ENCODE data around the gene SAA2. TPM values are rescaled to one million over a fixed set of nuclear protein-coding genes. Genes with fewer than 3 reads are reported as not detected.
"Not testable (repeated sequence)": the region's sequence is repeated elsewhere in the genome, so short reads cannot be mapped to it uniquely, and the experiment has no call there.

The SAA2 gene
- total RNA-seq, 1 donor from 2014 or later: 4.2 TPM

DNA sequence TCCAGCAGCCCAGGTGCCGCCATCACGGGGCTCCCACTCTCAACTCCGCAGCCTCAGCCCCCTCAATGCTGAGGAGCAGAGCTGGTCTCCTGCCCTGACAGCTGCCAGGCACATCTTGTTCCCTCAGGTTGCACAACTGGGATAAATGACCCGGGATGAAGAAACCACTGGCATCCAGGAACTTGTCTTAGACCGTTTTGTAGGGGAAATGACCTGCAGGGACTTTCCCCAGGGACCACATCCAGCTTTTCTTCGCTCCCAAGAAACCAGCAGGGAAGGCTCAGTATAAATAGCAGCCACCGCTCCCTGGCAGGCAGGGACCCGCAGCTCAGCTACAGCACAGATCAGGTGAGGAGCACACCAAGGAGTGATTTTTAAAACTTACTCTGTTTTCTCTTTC is 17.5 kb upstream of the SAA2 start, which contains the start of gene SAA1:
TSS of gene SAA1 (plus strand) at position 316 of the 400 bp plus-strand sequence. CDS start 624 bp downstream, outside the sequence.
- Histone ChIP-seq H3K36me3 (no peaks in the 10 kb centered on the region), H3K27ac (no peak within 1 kb of the TSS), H3K4me3 (no peak within 1 kb of the TSS), H3K9me3 (no peaks in the 10 kb centered on the region), H3K4me1 (peaks cover 4% of the 10 kb centered on the region), H3K27me3 (no peaks in the 10 kb centered on the region)
- DNase-seq (no peak), ATAC-seq (no peak)
- intact Hi-C loops (cut with DNase I): no loop called here
- TF ChIP-seq, protein P1, sequence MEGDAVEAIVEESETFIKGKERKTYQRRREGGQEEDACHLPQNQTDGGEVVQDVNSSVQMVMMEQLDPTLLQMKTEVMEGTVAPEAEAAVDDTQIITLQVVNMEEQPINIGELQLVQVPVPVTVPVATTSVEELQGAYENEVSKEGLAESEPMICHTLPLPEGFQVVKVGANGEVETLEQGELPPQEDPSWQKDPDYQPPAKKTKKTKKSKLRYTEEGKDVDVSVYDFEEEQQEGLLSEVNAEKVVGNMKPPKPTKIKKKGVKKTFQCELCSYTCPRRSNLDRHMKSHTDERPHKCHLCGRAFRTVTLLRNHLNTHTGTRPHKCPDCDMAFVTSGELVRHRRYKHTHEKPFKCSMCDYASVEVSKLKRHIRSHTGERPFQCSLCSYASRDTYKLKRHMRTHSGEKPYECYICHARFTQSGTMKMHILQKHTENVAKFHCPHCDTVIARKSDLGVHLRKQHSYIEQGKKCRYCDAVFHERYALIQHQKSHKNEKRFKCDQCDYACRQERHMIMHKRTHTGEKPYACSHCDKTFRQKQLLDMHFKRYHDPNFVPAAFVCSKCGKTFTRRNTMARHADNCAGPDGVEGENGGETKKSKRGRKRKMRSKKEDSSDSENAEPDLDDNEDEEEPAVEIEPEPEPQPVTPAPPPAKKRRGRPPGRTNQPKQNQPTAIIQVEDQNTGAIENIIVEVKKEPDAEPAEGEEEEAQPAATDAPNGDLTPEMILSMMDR (IDR thresholded peaks at IDR 0.05): no peak

DNA sequence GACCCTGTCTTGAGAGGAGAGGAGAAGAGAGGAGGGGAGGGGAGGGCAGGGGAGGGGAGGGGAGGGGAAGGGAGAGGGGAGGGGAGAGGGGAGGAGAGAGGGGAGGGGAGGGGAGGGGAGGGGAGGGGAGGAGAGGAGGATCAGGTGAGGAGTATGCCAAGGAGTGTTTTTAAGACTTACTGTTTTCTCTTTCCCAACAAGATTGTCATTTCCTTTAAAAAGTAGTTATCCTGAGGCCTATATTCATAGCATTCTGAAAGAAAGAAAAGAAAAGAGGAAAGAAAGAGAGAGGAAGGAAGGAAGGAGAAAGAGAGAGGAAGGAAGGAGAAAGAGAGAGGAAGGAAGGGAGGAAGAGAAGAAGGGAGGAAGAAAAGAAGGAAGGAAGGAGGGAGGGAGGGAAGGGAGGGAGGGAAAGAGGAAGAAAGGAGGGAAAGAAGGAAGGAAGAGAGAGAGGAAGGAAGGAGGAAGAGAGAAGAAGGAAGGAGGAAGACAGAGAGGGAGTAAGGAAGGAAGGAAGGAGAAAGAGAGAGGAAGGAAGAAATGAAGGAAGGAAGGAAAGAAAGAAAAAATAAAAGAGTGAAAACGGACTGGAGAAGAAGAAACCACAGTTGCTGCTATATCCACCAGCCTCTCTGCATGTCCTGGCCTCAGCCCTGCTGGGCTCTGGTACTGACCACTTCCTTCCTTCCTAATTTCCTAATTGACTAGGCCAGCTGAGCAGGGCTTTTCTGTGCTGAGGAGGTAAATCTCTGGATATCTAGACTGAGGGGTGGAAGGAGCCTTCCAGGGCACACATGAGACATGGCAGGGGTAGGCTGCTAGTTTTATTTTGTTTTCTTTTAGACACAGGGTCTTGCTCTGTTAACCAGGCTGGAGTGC is 16.4 kb upstream of the SAA2 start:
- no peaks in the 10 kb centered on the region for H3K36me3 ChIP-seq
- H3K4me3 ChIP-seq: no peak overlapping the region
- H3K9me3 ChIP-seq: no peaks in the 10 kb centered on the region
- DNase-seq (no peak), ATAC-seq (peak; percentile 49)
- peaks cover 4% of the 10 kb centered on the region for H3K4me1 ChIP-seq
- TF ChIP-seq, protein P1 (IDR thresholded peaks at IDR 0.05): no peak
- H3K27me3 ChIP-seq: no peaks in the 10 kb centered on the region
- no peak overlapping the region for H3K27ac ChIP-seq
- intact Hi-C loops (cut with DNase I): no loop called here

DNA sequence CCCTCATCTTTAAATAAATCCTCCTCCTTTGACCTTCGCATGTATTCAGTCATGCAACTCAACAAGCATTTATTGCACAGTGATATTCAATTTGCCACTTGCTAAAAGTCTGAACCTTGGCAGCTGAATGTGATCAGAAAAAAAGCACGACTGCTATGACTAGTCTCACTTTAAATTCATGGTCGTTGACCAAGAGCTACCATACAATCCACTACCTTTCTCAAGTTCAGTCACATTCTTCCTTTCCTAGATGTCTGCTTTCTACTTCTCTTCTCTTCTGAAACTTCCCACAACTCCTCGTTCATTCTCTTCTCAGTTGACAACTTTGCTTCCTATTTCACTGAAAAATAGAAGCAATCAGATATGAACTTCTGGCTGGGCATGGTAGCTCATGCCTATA is 15.6 kb upstream of the SAA2 start:
- no peak for ATAC-seq
- no peak overlapping the region for H3K4me3 ChIP-seq
- no peaks in the 10 kb centered on the region for H3K36me3 ChIP-seq
- DNase-seq: no peak
- H3K27ac ChIP-seq: no peak overlapping the region
- H3K9me3 ChIP-seq: no peaks in the 10 kb centered on the region
- TF ChIP-seq, protein P1 (IDR thresholded peaks at IDR 0.05): no peak
- no peaks in the 10 kb centered on the region for H3K27me3 ChIP-seq
- intact Hi-C loops (cut with DNase I): no loop called here
- H3K4me1 ChIP-seq: peaks cover 4% of the 10 kb centered on the region

DNA sequence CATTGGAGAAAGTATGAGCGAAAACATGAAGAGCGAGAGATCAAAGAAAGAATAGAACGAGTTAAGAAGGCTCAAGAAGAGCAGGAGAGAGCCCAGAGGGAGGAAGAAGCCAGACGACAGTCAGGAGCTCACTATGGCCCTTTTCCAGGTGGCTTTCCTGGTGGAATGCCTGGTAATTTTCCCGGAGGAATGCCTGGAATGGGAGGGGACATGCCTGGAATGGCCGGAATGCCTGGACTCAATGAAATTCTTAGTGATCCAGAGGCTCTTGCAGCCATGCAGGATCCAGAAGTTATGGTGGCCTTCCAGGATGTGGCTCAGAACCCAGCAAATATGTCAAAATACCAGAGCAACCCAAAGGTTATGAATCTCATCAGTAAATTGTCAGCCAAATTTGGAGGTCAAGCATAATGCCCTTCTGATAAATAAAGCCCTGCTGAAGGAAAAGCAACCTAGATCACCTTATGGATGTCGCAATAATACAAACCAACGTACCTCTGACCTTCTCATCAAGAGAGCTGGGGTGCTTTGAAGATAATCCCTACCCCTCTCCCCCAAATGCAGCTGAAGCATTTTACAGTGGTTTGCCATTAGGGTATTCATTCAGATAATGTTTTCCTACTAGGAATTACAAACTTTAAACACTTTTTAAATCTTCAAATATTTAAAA is 14.3 kb upstream of the SAA2 start:
- H3K27ac ChIP-seq; DNase-seq; H3K36me3 ChIP-seq; H3K9me3 ChIP-seq; H3K4me1 ChIP-seq; H3K27me3 ChIP-seq; intact Hi-C loops (cut with DNase I); H3K4me3 ChIP-seq; ATAC-seq: not testable (repeated sequence)

DNA sequence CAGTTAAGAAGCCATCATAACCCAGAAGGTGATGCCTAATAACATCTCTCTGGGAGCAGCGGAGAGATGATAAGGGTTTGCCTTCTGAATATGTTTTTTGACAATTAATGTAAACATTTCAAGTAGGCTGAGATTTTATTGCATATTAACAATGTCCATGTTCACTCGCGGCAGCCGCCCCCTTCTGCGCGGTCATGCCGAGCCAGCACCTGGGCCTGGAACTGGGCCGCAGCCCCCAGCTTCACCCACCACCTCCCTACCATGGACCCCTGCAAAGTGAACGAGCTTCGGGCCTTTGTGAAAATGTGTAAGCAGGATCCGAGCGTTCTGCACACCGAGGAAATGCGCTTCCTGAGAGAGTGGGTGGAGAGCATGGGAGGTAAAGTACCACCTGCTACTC is 13.3 kb upstream of the SAA2 start:
- Histone ChIP-seq H3K36me3 (no peaks in the 10 kb centered on the region), H3K9me3 (no peaks in the 10 kb centered on the region), H3K27ac (no peak overlapping the region), H3K27me3 (no peaks in the 10 kb centered on the region), H3K4me1 (peaks cover 4% of the 10 kb centered on the region), H3K4me3 (no peak overlapping the region)
- intact Hi-C loops (cut with DNase I): no loop called here
- TF ChIP-seq, protein P1 (IDR thresholded peaks at IDR 0.05): no peak
- no peak for DNase-seq
- ATAC-seq: no peak

DNA sequence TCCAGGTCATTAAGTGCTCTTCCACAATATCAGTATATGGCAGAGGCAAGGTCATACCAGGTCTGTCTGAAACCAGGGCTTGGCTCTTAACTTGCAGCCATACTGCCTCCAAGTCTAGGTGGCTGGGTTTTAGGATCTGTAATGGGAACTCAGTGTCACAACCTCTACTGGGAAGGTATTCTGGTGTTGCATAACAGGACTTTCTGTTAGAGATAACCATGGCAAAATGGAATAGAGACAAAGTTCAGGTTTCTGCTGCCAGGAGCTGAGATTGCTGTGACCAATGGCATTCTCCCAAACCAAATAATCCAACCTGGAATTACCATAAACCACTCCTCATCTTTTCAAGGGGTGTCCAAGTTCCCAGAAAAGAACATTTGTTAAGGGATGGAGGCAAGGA is 10.8 kb upstream of the SAA2 start:
- Histone ChIP-seq H3K27me3 (no peaks in the 10 kb centered on the region), H3K27ac (no peak overlapping the region), H3K9me3 (no peaks in the 10 kb centered on the region), H3K4me1 (no peaks in the 10 kb centered on the region), H3K36me3 (no peaks in the 10 kb centered on the region), H3K4me3 (no peak overlapping the region)
- TF ChIP-seq, protein P1 (IDR thresholded peaks at IDR 0.05): no peak
- DNase-seq (no peak), ATAC-seq (peak; percentile 45)
- intact Hi-C loops (cut with DNase I): no loop called here

Measured in upper lobe of right lung (tissue), 1 donor.